Measurements from ENCODE around the gene MATN1. TPM values are rescaled to one million over a fixed set of nuclear protein-coding genes. Genes with fewer than 3 reads are reported as not detected.

MATN1 gene
- polyA plus RNA-seq, 1 experiment, result 0.12 TPM

- POLR2A ChIA-PET, result no interaction called here
- Histone ChIP-seq H3K27ac (ENCODE audit: low read depth, low read length) (no peak overlapping the region), H3K9me3 (ENCODE audit: control insufficient read depth, insufficient read depth, low read length) (no peaks in the 10 kb centered on the region; the same call in 1 of the 2 replicates), H3K27me3 (ENCODE audit: control insufficient read depth, insufficient read depth, low read length) (peaks cover 28% of the 10 kb centered on the region), H3K4me3 (ENCODE audit: low read depth, low read length) (no peak overlapping the region)
- peak; percentile 18 for DNase-seq (ENCODE audit: low read depth, low spot score)
- no peak for TF ChIP-seq CTCF (IDR thresholded peaks at IDR 0.05; ENCODE audit: low read depth, low read length)
- CTCF ChIA-PET, result no interaction called here
Measured at GRCh38 chr1:30700528-30701257, 22.7 kb downstream of the MATN1 start.

- no peak for DNase-seq (ENCODE audit: low read depth, low spot score)
- POLR2A ChIA-PET, result no interaction called here
- Histone ChIP-seq H3K9me3 (ENCODE audit: control insufficient read depth, insufficient read depth, low read length) (no peaks in the 10 kb centered on the region; the same call in 1 of the 2 replicates), H3K27me3 (ENCODE audit: control insufficient read depth, insufficient read depth, low read length) (peaks cover 22% of the 10 kb centered on the region), H3K4me3 (ENCODE audit: low read depth, low read length) (no peak overlapping the region), H3K27ac (ENCODE audit: low read depth, low read length) (no peak overlapping the region)
- TF ChIP-seq CTCF (IDR thresholded peaks at IDR 0.05; ENCODE audit: low read depth, low read length), result no peak
- CTCF ChIA-PET, result interaction anchor here (1.0 kb wide), 1 partner anchor 8 kb away, joined by 3 read pairs; no protein-coding TSS in a partner anchor
Measured at GRCh38 chr1:30699762-30700161, 23.6 kb downstream of the MATN1 start.

- DNase-seq (ENCODE audit: low read depth, low spot score), result no peak
- CTCF ChIA-PET, result no interaction called here
Measured at GRCh38 chr1:30698401-30698981, 24.9 kb downstream of the MATN1 start.

GRCh38 chr1:30697571-30698376, 25.6 kb downstream of the MATN1 start:
- no peak for TF ChIP-seq CTCF (IDR thresholded peaks at IDR 0.05; ENCODE audit: low read depth, low read length)
- POLR2A ChIA-PET, result no interaction called here

More at GRCh38 chr1:30698401-30698981, 24.9 kb downstream of the MATN1 start:
- POLR2A ChIA-PET, result no interaction called here
- no peak overlapping the region for H3K27ac ChIP-seq (ENCODE audit: low read depth, low read length)
- TF ChIP-seq CTCF (IDR thresholded peaks at IDR 0.05; ENCODE audit: low read depth, low read length), result no peak
- H3K27me3 ChIP-seq (ENCODE audit: control insufficient read depth, insufficient read depth, low read length), result peaks cover 26% of the 10 kb centered on the region
- no peak overlapping the region for H3K4me3 ChIP-seq (ENCODE audit: low read depth, low read length)
- H3K9me3 ChIP-seq (ENCODE audit: control insufficient read depth, insufficient read depth, low read length), result no peaks in the 10 kb centered on the region

More at GRCh38 chr1:30697571-30698376, 25.6 kb downstream of the MATN1 start:
- H3K27ac ChIP-seq (ENCODE audit: low read depth, low read length), result no peak overlapping the region
- no peak overlapping the region for H3K4me3 ChIP-seq (ENCODE audit: low read depth, low read length)
- no peaks in the 10 kb centered on the region for H3K9me3 ChIP-seq (ENCODE audit: control insufficient read depth, insufficient read depth, low read length)
- peaks cover 26% of the 10 kb centered on the region for H3K27me3 ChIP-seq (ENCODE audit: control insufficient read depth, insufficient read depth, low read length)
- no peak for DNase-seq (ENCODE audit: low read depth, low spot score)
- CTCF ChIA-PET, result no interaction called here
